DOHH2 (cell line): Measurements from ENCODE around the gene HCFC1R1.

Experiments used
- H3F3A ChIP-seq: fragments of 200-600 bp; sonication (generic), shearing (Covaris generic); 2 replicates; pipeline ENCODE4 v1.6.0; 2016; ENCODE audit warnings: antibody characterized with exemption, mild to moderate bottlenecking; ENCODE audit not compliant: control insufficient read depth, insufficient read depth
- H3K27ac ChIP-seq: fragments of 200-600 bp; sonication (generic); 2 replicates; pipeline ENCODE4 v1.5.1; 2014; ENCODE audit warnings: low read depth, mild to moderate bottlenecking, low read length, moderate library complexity
- H3K27me3 ChIP-seq: fragments of 200-600 bp; sonication (generic); 2 replicates; pipeline ENCODE4 v1.6.1; 2014; ENCODE audit warnings: mild to moderate bottlenecking, low read length, mixed read lengths; ENCODE audit not compliant: control insufficient read depth
- H3K36me3 ChIP-seq: fragments of 200-600 bp; sonication (generic); 2 replicates; pipeline ENCODE4 v1.6.1; 2014; ENCODE audit warnings: mild to moderate bottlenecking, low read length, moderate library complexity, mixed read lengths; ENCODE audit not compliant: control insufficient read depth
- H3K4me1 ChIP-seq: fragments of 200-600 bp; sonication (generic); 2 replicates; pipeline ENCODE4 v1.6.1; 2014; ENCODE audit warnings: mild to moderate bottlenecking, low read length, mixed read lengths; ENCODE audit not compliant: control insufficient read depth
- H3K4me2 ChIP-seq: fragments of 200-600 bp; sonication (generic); 2 replicates; pipeline ENCODE4 v1.6.0; 2014; ENCODE audit warnings: mild to moderate bottlenecking, low read length, moderate library complexity
- H3K4me3 ChIP-seq: fragments of 200-600 bp; sonication (generic); 2 replicates; pipeline ENCODE4 v1.5.1; 2014; ENCODE audit warnings: mild to moderate bottlenecking, low read length, mixed read lengths
- H3K79me2 ChIP-seq: fragments of 200-600 bp; sonication (generic); 2 replicates; pipeline ENCODE4 v1.6.1; 2014; ENCODE audit warnings: mild to moderate bottlenecking, low read length, mixed read lengths; ENCODE audit not compliant: control insufficient read depth
- H3K9me2 ChIP-seq: fragments of 200-600 bp; sonication (generic); replicated peaks from 2 replicates; pipeline ENCODE4 v1.6.1; 2014; ENCODE audit warnings: mild to moderate bottlenecking, low read length, mixed read lengths; ENCODE audit not compliant: control insufficient read depth
- H3K9me3 ChIP-seq: fragments of 200-600 bp; sonication (generic); 2 replicates; pipeline ENCODE4 v1.6.1; 2014; ENCODE audit warnings: antibody characterized with exemption, low read length, mixed read lengths; ENCODE audit not compliant: control insufficient read depth, insufficient read depth
- H4K20me1 ChIP-seq: fragments of 200-600 bp; sonication (generic); 2 replicates; pipeline ENCODE4 v1.6.0; 2014; ENCODE audit warnings: low read depth, mild to moderate bottlenecking, antibody characterized with exemption, low read length, moderate library complexity; ENCODE audit not compliant: control insufficient read depth, insufficient read depth
- CTCF ChIP-seq: fragments of 200-600 bp; sonication (generic); IDR thresholded peaks from one replicate; pipeline ENCODE4 v1.5.1; 2014; ENCODE audit warnings: antibody characterized with exemption, mild to moderate bottlenecking, low read depth, low read length; ENCODE audit not compliant: poor library complexity, severe bottlenecking
- EZH2phosphoT487 ChIP-seq: fragments of 200-600 bp; sonication (generic); IDR thresholded peaks from 2 replicates; pipeline ENCODE4 v1.6.1; 2017; ENCODE audit warnings: borderline replicate concordance, mild to moderate bottlenecking, antibody characterized with exemption, low read length, moderate library complexity, mixed read lengths

HCFC1R1 gene

GRCh38 chr16:3025032-3026002 is 1.6 kb upstream of the HCFC1R1 start:
- peaks cover 19% of the 10 kb centered on the region for H3K36me3 ChIP-seq
- no peak overlapping the region for H3K27ac ChIP-seq
- H3K27me3 ChIP-seq = peaks cover 19% of the 10 kb centered on the region
- H3K4me3 ChIP-seq = no peak overlapping the region
- no peaks in the 10 kb centered on the region for H3K9me3 ChIP-seq
- H3K79me2 ChIP-seq = peaks cover 5% of the 10 kb centered on the region
- H3F3A ChIP-seq = peaks cover 14% of the 10 kb centered on the region; the same call in 1 of the 2 replicates
- no peaks in the 10 kb centered on the region; the same call in 1 of the 2 replicates for H4K20me1 ChIP-seq
- H3K9me2 ChIP-seq = no peaks in the 10 kb centered on the region
- peak overlapping the region; percentile 90 for H3K4me2 ChIP-seq
- H3K4me1 ChIP-seq = peaks cover 48% of the 10 kb centered on the region
- TF ChIP-seq EZH2phosphoT487 (no peak), CTCF (no peak)

DNA sequence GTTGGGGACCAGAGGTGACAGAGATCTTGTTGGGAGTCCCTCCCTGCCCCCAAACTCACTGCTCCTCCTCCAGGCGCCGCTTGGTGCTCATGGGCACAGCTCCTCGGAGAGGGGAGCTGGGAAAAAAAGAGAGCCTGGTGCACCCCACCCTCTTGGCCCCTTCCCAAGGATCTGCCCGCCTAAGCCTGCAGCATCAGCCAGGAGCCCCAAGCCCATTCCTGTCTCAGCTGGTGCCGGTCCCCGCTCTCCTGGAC is 400 bp downstream of the HCFC1R1 start:
- H3K4me1 ChIP-seq = peaks cover 43% of the 10 kb centered on the region
- H3K79me2 ChIP-seq = peaks cover 5% of the 10 kb centered on the region
- H3K36me3 ChIP-seq = peaks cover 19% of the 10 kb centered on the region
- no peak overlapping the region for H3K27ac ChIP-seq
- peaks cover 14% of the 10 kb centered on the region; the same call in 1 of the 2 replicates for H3F3A ChIP-seq
- H4K20me1 ChIP-seq = no peaks in the 10 kb centered on the region; the same call in 1 of the 2 replicates
- no peaks in the 10 kb centered on the region; the same call in 1 of the 2 replicates for H3K27me3 ChIP-seq
- H3K4me2 ChIP-seq = peak overlapping the region; percentile 90
- H3K9me2 ChIP-seq = no peaks in the 10 kb centered on the region
- TF ChIP-seq CTCF (no peak), EZH2phosphoT487 (no peak)
- no peaks in the 10 kb centered on the region for H3K9me3 ChIP-seq
- peak overlapping the region; percentile 78 for H3K4me3 ChIP-seq

DNA sequence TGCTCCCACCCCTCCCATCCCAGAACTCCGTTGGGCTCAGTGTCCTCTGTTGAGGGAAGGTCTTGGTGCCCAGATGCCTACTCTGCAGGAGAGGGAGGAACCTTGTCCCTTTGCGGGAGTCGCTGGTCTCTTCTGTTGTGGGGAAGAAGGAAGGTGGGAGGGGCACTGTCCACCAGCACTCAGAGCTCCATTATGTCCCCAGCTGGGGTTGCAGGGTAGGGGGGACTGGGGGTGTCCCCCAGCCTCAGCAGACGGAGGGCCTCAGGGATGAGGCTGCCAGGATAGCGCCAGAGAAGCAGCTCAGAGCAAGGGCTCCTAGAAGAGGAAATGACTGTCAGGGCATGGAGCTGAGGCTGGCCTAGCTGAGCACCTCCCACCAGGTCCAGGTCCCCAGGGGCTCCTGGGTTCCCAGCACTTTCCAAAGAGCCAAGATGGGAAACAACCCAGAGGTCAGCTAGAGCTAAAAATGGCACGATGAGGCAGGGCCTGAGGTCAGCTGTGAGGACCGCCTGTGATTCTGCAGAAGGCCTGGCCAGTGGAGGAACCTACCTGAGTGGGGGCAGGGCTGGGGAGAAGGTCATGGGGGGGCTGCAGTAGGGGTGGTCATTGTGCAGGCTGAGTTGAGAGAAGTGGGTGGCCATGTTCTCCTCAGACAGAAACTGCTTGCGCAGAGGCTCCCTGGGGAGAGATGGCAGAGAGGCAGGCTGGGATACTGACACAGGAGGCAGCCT is 893 bp downstream of the HCFC1R1 start:
- H3K4me2 ChIP-seq = peak overlapping the region; percentile 90
- H3K79me2 ChIP-seq = peaks cover 5% of the 10 kb centered on the region
- H4K20me1 ChIP-seq = no peaks in the 10 kb centered on the region
- H3F3A ChIP-seq = peaks cover 14% of the 10 kb centered on the region; the same call in 1 of the 2 replicates
- peaks cover 39% of the 10 kb centered on the region for H3K4me1 ChIP-seq
- TF ChIP-seq EZH2phosphoT487 (no peak), CTCF (no peak)
- peaks cover 19% of the 10 kb centered on the region for H3K36me3 ChIP-seq
- H3K4me3 ChIP-seq = peak overlapping the region; percentile 78
- no peaks in the 10 kb centered on the region for H3K27me3 ChIP-seq
- H3K9me2 ChIP-seq = no peaks in the 10 kb centered on the region
- no peaks in the 10 kb centered on the region for H3K9me3 ChIP-seq
- no peak overlapping the region for H3K27ac ChIP-seq
